SH-SY5Y (cell line): ENCODE measurements around the gene MTO1.

Experiments
- GATA2 ChIP-seq: IDR thresholded peaks from 2 replicates; pipeline ENCODE4 v1.6.1; 2011; ENCODE audit warnings: mild to moderate bottlenecking, low read depth, low read length
- GATA3 ChIP-seq: IDR thresholded peaks from 2 replicates; pipeline ENCODE4 v1.6.1; 2011; ENCODE audit warnings: low read depth, mild to moderate bottlenecking, low read length, moderate library complexity

DNA sequence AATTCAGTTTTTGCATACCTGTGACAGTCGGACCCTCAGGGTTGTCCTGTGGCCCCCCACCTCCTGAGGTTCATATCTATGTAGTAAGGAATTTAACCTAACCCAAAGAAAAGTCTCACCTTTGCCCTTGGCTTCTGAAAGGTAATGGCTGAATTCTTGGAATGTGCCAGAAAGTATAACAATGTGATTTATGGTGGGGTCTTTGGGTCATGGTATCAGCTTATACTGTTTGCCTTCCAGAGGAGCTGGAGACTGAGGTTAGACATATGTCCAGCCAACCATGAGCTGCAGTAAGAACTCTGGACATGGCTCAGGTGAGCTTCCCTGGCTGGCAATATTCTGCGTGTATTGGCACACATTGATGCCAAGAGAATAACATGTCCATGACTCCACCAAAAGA, 40.0 kb upstream of the MTO1 start:
- TF ChIP-seq GATA2 (no peak), GATA3 (no peak)
